ENCODE results near the gene NDUFB2.
"Not testable (repeated sequence)": the region's sequence is repeated elsewhere in the genome, so short reads cannot be mapped to it uniquely, and the experiment has no call there.

NDUFB2 gene

GRCh38 chr7:140689199-140690152 lies 7.0 kb upstream of the NDUFB2 start:
- DNase-seq (ENCODE audit: low read depth): no peak

- DNase-seq (ENCODE audit: low read depth): no peak
Observed at GRCh38 chr7:140691376-140692045, 5.0 kb upstream of the NDUFB2 start.

GRCh38 chr7:140693849-140694248 lies 2.7 kb upstream of the NDUFB2 start:
- DNase-seq (ENCODE audit: low read depth): not testable (repeated sequence)

GRCh38 chr7:140694592-140694991 lies 1.9 kb upstream of the NDUFB2 start:
- DNase-seq (ENCODE audit: low read depth): no peak

- DNase-seq (ENCODE audit: low read depth): no peak
Observed at GRCh38 chr7:140695381-140695780, 1.1 kb upstream of the NDUFB2 start.

- DNase-seq (ENCODE audit: low read depth): peak; percentile 92
Observed at GRCh38 chr7:140696024-140696679, 356 bp upstream of the NDUFB2 start.

- no peak for DNase-seq (ENCODE audit: low read depth)
Observed at GRCh38 chr7:140697447-140698143, 1.1 kb downstream of the NDUFB2 start.

- no peak for DNase-seq (ENCODE audit: low read depth)
Observed at GRCh38 chr7:140698477-140698876, 2.0 kb downstream of the NDUFB2 start.

- no peak for DNase-seq (ENCODE audit: low read depth)
Observed at GRCh38 chr7:140702774-140703173, 6.3 kb downstream of the NDUFB2 start.

- DNase-seq (ENCODE audit: low read depth): no peak
Observed at GRCh38 chr7:140704205-140704604, 7.7 kb downstream of the NDUFB2 start.

- DNase-seq (ENCODE audit: low read depth): no peak
Observed at GRCh38 chr7:140707132-140707531, 10.6 kb downstream of the NDUFB2 start.

- DNase-seq (ENCODE audit: low read depth): not testable (repeated sequence)
Observed at GRCh38 chr7:140708764-140709163, 12.3 kb downstream of the NDUFB2 start.

- not testable (repeated sequence) for DNase-seq (ENCODE audit: low read depth)
Observed at GRCh38 chr7:140712392-140712791, 15.9 kb downstream of the NDUFB2 start.

- no peak for DNase-seq (ENCODE audit: low read depth)
Observed at GRCh38 chr7:140714331-140715040, 18.0 kb downstream of the NDUFB2 start.

- no peak for DNase-seq (ENCODE audit: low read depth)
Observed at GRCh38 chr7:140719721-140720120, 23.2 kb downstream of the NDUFB2 start.

- DNase-seq (ENCODE audit: low read depth): no peak
Observed at GRCh38 chr7:140722254-140722653, 25.7 kb downstream of the NDUFB2 start.

GRCh38 chr7:140723006-140723405 lies 26.5 kb downstream of the NDUFB2 start:
- DNase-seq (ENCODE audit: low read depth): no peak

- no peak for DNase-seq (ENCODE audit: low read depth)
Observed at GRCh38 chr7:140723574-140723973, 27.1 kb downstream of the NDUFB2 start.

GRCh38 chr7:140724706-140725105 lies 28.2 kb downstream of the NDUFB2 start:
- no peak for DNase-seq (ENCODE audit: low read depth)

GRCh38 chr7:140726281-140726680 lies 29.8 kb downstream of the NDUFB2 start:
- no peak for DNase-seq (ENCODE audit: low read depth)

- no peak for DNase-seq (ENCODE audit: low read depth)
Observed at GRCh38 chr7:140732416-140732815, 35.9 kb downstream of the NDUFB2 start.

Data from stimulated activated CD8-positive, alpha-beta memory T cell treated with anti-CD3 and anti-CD28 coated beads, Interleukin-4, amount 100 ng/mL, for 24 hours (primary cell).